A673 (cell line): Measurements from ENCODE around the gene MYO1F. TPM values are rescaled to one million over a fixed set of nuclear protein-coding genes. Genes with fewer than 3 reads are reported as not detected.

Source experiments
- BruUV-seq: library from RNA; stranded (reverse); fragments of 400-500 nt; replicated peaks from 2 replicates; lab custom pipeline; 2021; lab: Mats Ljungman, UMichigan
- CTCF ChIA-PET: fragments of 300-600 bp; sonication (Branson Sonifier 250); formaldehyde crosslinking; loops from one replicate; lab custom pipeline; 2022; ENCODE audit warnings: antibody characterized with exemption; lab: Charles Lee
- POLR2A ChIA-PET: fragments of 300-600 bp; sonication (Branson Sonifier 250); formaldehyde crosslinking; loops from one replicate; lab custom pipeline; 2022; ENCODE audit warnings: antibody characterized with exemption; ENCODE audit not compliant: low non-redundant PET; lab: Charles Lee
- DNase-seq: peaks from one replicate; pipeline ENCODE4 v3.0.0-alpha.2; 2015; ENCODE audit warnings: low spot score
- H3K27ac ChIP-seq: fragments of 200-600 bp; sonication (generic); 2 replicates; pipeline ENCODE4 v1.5.1; 2016; ENCODE audit warnings: mixed run types, low read depth, mild to moderate bottlenecking, mixed read lengths, antibody characterized with exemption, low read length; ENCODE audit not compliant: poor library complexity, severe bottlenecking
- H3K27me3 ChIP-seq: fragments of 200-600 bp; sonication (generic); replicated peaks from 2 replicates; pipeline ENCODE4 v1.6.1; 2017; ENCODE audit warnings: mixed run types, low read depth, mild to moderate bottlenecking, mixed read lengths, antibody characterized with exemption, low read length; ENCODE audit not compliant: insufficient read depth, poor library complexity
- H3K36me3 ChIP-seq: fragments of 200-600 bp; sonication (generic); 2 replicates; pipeline ENCODE4 v1.6.1; 2016; ENCODE audit warnings: mixed run types, mild to moderate bottlenecking, mixed read lengths, antibody characterized with exemption, low read length; ENCODE audit not compliant: insufficient read depth, poor library complexity, severe bottlenecking
- H3K4me1 ChIP-seq: fragments of 200-600 bp; sonication (generic); 2 replicates; pipeline ENCODE4 v1.6.1; 2017; ENCODE audit warnings: mixed run types, mild to moderate bottlenecking, mixed read lengths, antibody characterized with exemption, low read length; ENCODE audit not compliant: insufficient read depth, poor library complexity, severe bottlenecking
- H3K4me3 ChIP-seq: fragments of 200-600 bp; sonication (generic); 2 replicates; pipeline ENCODE4 v1.5.1; 2016; ENCODE audit warnings: low read depth, mixed run types, mild to moderate bottlenecking, mixed read lengths, low read length; ENCODE audit not compliant: poor library complexity, severe bottlenecking
- H3K9me3 ChIP-seq: fragments of 200-600 bp; sonication (generic); 2 replicates; pipeline ENCODE4 v1.6.1; 2016; ENCODE audit warnings: mixed run types, low read depth, mild to moderate bottlenecking, mixed read lengths, antibody characterized with exemption, low read length; ENCODE audit not compliant: poor library complexity, severe bottlenecking
- CTCF ChIP-seq: fragments of 300-800, 200-600 bp; sonication (generic); conservative IDR thresholded peaks from 2 replicates; pipeline ENCODE4 v1.5.1; 2017; ENCODE audit warnings: low read depth, mild to moderate bottlenecking, antibody characterized with exemption, low read length, moderate library complexity, mixed read lengths
- EZH2 ChIP-seq: fragments of 200-600 bp; sonication (generic); IDR thresholded peaks from 2 replicates; pipeline ENCODE4 v1.6.1; 2017; ENCODE audit warnings: borderline replicate concordance, low read depth, mild to moderate bottlenecking, mixed read lengths, antibody characterized with exemption, low read length; ENCODE audit not compliant: poor library complexity, severe bottlenecking
- intact Hi-C: fragments of 100-400 bp; cut with micrococcal nuclease; formaldehyde crosslinking; loops from one replicate; pipeline ENCODE4 v1.10.0; 2022; ENCODE audit not compliant: unreplicated experiment
- total RNA-seq: library from RNA; stranded (reverse); gene quantifications from 2 replicates; pipeline ENCODE4 v1.2.3, GENCODE V29; 2021

Gene MYO1F
- total RNA-seq, 1 experiment from 2014 or later = 0.26 TPM

GRCh38 chr19:8608941-8609278 lies 31.7 kb upstream of the MYO1F start:
- TF ChIP-seq EZH2 = no peak
- no peak for TF ChIP-seq CTCF
- H3K36me3 ChIP-seq = peaks cover 10% of the 10 kb centered on the region
- no peak for DNase-seq
- peaks cover 6% of the 10 kb centered on the region for H3K9me3 ChIP-seq
- POLR2A ChIA-PET = no interaction called here
- BruUV-seq = no TSS peak
- H3K27me3 ChIP-seq = no peaks in the 10 kb centered on the region
- H3K27ac ChIP-seq = peak overlapping the region; percentile 75
- CTCF ChIA-PET = no interaction called here
- H3K4me3 ChIP-seq = peak overlapping the region; percentile 60
- H3K4me1 ChIP-seq = peaks cover 16% of the 10 kb centered on the region
- intact Hi-C loops = no loop called here

- CTCF ChIA-PET = interaction anchor here (0.5 kb wide), 1 partner anchor 14 kb away, joined by 4 read pairs; no protein-coding TSS in a partner anchor
- POLR2A ChIA-PET = no interaction called here
- peaks cover 15% of the 10 kb centered on the region for H3K36me3 ChIP-seq
- peaks cover 16% of the 10 kb centered on the region for H3K4me1 ChIP-seq
- intact Hi-C loops = no loop called here
- H3K4me3 ChIP-seq = no peak overlapping the region
- no peak overlapping the region for H3K27ac ChIP-seq
- no peak for DNase-seq
- TF ChIP-seq EZH2 (no peak), CTCF (no peak)
- H3K27me3 ChIP-seq = no peaks in the 10 kb centered on the region
- H3K9me3 ChIP-seq = peaks cover 6% of the 10 kb centered on the region
- BruUV-seq = no TSS peak
Observed at GRCh38 chr19:8607386-8607785, 30.1 kb upstream of the MYO1F start.

- TF ChIP-seq CTCF (no peak), EZH2 (no peak)
- Histone ChIP-seq H3K36me3 (peaks cover 20% of the 10 kb centered on the region), H3K9me3 (peaks cover 6% of the 10 kb centered on the region), H3K4me3 (no peak overlapping the region), H3K4me1 (peaks cover 7% of the 10 kb centered on the region), H3K27ac (no peak overlapping the region), H3K27me3 (no peaks in the 10 kb centered on the region)
- CTCF ChIA-PET = no interaction called here
- POLR2A ChIA-PET = interaction anchor here (0.7 kb wide), 1 partner anchor 161 kb away, joined by 3 read pairs; no protein-coding TSS in a partner anchor
- DNase-seq = no peak
- BruUV-seq = no TSS peak
- intact Hi-C loops = no loop called here
Observed at GRCh38 chr19:8605514-8605913, 28.3 kb upstream of the MYO1F start.
